Esophagus squamous epithelium (tissue), 4 donors: ENCODE results near the gene DGKK.

Source experiments
- CTCF ChIP-seq, 6 experiments: fragments of 450-650 bp in 4 of 6; fragments of 200-600 bp in 2 of 6; sonication (generic) in 2 of 6; IDR thresholded peaks; one replicate each; pipeline ENCODE4 v1.5.1; 2016 to 2019; ENCODE audit warnings: antibody characterized with exemption in 6 of 6, mild to moderate bottlenecking in 4 of 6, moderate library complexity in 4 of 6
- POLR2A ChIP-seq, 4 donors: fragments of 450-650 bp; IDR thresholded peaks; one replicate each; pipeline ENCODE4 v1.6.1; 2017; ENCODE audit warnings: antibody characterized with exemption in 4 of 4, mild to moderate bottlenecking in 4 of 4, moderate library complexity in 3 of 4

GRCh38 chrX:50432829-50433289 is 37.8 kb downstream of the DGKK start:
- TF ChIP-seq POLR2A (IDR thresholded peaks at IDR 0.05) (no peak), CTCF (IDR thresholded peaks at IDR 0.05) (no peak)
